Lower lobe of right lung (tissue), 2 donors: Measurements from ENCODE around the gene HHIP. TPM values are rescaled to one million over a fixed set of nuclear protein-coding genes. Genes with fewer than 3 reads are reported as not detected.

ENCODE experiments used
- ATAC-seq, 2 donors: fragments of 200-7000 bp; cut with Tn5 transposase; one replicate each; pipeline ENCODE4 v1.9.1; 2020 to 2022; ENCODE audit warnings: mild to moderate bottlenecking in 2 of 2, moderate library complexity in 2 of 2
- DNase-seq: peaks from one replicate; pipeline ENCODE4 v3.0.0-alpha.2; 2020
- H3K27ac ChIP-seq: fragments of 200-600 bp; one replicate; pipeline ENCODE4 v1.8.0; 2022
- H3K27me3 ChIP-seq: fragments of 200-600 bp; one replicate; pipeline ENCODE4 v1.8.0; 2022; ENCODE audit warnings: low read depth
- H3K36me3 ChIP-seq: fragments of 200-600 bp; one replicate; pipeline ENCODE4 v1.8.0; 2022; ENCODE audit warnings: mild to moderate bottlenecking
- H3K4me1 ChIP-seq: fragments of 200-600 bp; one replicate; pipeline ENCODE4 v1.8.0; 2022
- H3K4me3 ChIP-seq: fragments of 200-600 bp; one replicate; pipeline ENCODE4 v1.8.0; 2022; ENCODE audit warnings: mild to moderate bottlenecking
- H3K9me3 ChIP-seq: fragments of 200-600 bp; one replicate; pipeline ENCODE4 v1.8.0; 2022
- intact Hi-C: fragments of 100-400 bp; cut with DNase I; formaldehyde crosslinking; loops from one replicate; pipeline ENCODE4 v1.11.0; 2022
- long read RNA-seq: library from polyadenylated mRNA; unstranded; transcript quantifications from one replicate; pipeline ENCODE4 v2.0.0, GENCODE V29; 2021
- total RNA-seq: library from RNA; stranded (reverse); fragmentation: NEBNext Ultra II Directional; extraction: Animal tissue kit (Norgen Biotek cat#: 25700); gene quantifications from one replicate; pipeline ENCODE4 v1.2.1, GENCODE V29; 2021
- TF ChIP-seq, protein P1 (sequence below): fragments of 200-600 bp; IDR thresholded peaks from one replicate; pipeline ENCODE4 v1.8.0; 2022; ENCODE audit warnings: antibody characterized with exemption, mild to moderate bottlenecking
- donor health status: DM: no; HTN: yes; CAD: no; lungs with severe emphysema.

HHIP gene
- 172 TPM for total RNA-seq
- long read RNA-seq, full-length matches to known transcripts = 82 of 142 reads
- long read RNA-seq, partial matches to known transcripts = 26 of 142 reads
- long read RNA-seq, other reads (novel, unspliced or antisense) = 34 of 142 reads

GRCh38 chr4:144645631-144646522 lies at the start of gene HHIP:
Gene HHIP (plus strand): TSS chr4:144646156. CDS start chr4:144646676, 520 bp downstream.
- peak; percentile 89 to 92 for ATAC-seq
- H3K9me3 ChIP-seq = no peaks in the 10 kb centered on the region
- H3K27me3 ChIP-seq = peaks cover 44% of the 10 kb centered on the region
- peaks cover 13% of the 10 kb centered on the region for H3K4me1 ChIP-seq
- DNase-seq = peak; percentile 74
- H3K27ac ChIP-seq = peak within 1 kb of the TSS; percentile 61
- H3K36me3 ChIP-seq = no peaks in the 10 kb centered on the region
- H3K4me3 ChIP-seq = peak within 1 kb of the TSS; percentile 55
- TF ChIP-seq, protein P1, sequence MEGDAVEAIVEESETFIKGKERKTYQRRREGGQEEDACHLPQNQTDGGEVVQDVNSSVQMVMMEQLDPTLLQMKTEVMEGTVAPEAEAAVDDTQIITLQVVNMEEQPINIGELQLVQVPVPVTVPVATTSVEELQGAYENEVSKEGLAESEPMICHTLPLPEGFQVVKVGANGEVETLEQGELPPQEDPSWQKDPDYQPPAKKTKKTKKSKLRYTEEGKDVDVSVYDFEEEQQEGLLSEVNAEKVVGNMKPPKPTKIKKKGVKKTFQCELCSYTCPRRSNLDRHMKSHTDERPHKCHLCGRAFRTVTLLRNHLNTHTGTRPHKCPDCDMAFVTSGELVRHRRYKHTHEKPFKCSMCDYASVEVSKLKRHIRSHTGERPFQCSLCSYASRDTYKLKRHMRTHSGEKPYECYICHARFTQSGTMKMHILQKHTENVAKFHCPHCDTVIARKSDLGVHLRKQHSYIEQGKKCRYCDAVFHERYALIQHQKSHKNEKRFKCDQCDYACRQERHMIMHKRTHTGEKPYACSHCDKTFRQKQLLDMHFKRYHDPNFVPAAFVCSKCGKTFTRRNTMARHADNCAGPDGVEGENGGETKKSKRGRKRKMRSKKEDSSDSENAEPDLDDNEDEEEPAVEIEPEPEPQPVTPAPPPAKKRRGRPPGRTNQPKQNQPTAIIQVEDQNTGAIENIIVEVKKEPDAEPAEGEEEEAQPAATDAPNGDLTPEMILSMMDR = no peak
- intact Hi-C loops = no loop called here

GRCh38 chr4:144597171-144597570 lies 48.8 kb upstream of the HHIP start:
- Histone ChIP-seq H3K9me3 (no peaks in the 10 kb centered on the region), H3K27me3 (no peaks in the 10 kb centered on the region), H3K27ac (no peak overlapping the region), H3K4me1 (no peaks in the 10 kb centered on the region), H3K36me3 (no peaks in the 10 kb centered on the region), H3K4me3 (no peak overlapping the region)
- TF ChIP-seq, protein P1 = no peak
- ATAC-seq (no peak), DNase-seq (no peak)
- intact Hi-C loops = no loop called here

DNA sequence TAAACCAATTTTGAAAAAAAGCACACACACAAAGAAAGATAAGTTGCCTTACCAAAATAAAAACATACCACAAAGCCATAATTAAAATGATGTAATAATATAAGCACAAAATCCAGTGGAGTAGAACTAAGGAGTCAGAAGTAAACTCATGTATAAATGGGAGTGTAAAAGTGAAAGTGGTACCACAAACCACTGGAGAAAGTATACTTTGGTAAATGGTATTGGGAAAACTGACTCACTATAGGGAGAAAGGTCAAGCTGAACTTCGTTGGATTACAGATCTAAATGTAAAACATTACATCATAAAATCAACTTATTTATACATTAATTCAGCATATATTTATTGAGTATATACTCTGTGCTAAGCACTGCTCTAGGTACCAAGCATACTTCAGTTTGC lies 46.3 kb upstream of the HHIP start:
- peaks cover 3% of the 10 kb centered on the region for H3K9me3 ChIP-seq
- no peak for DNase-seq
- H3K4me1 ChIP-seq = no peaks in the 10 kb centered on the region
- no peaks in the 10 kb centered on the region for H3K36me3 ChIP-seq
- no peak overlapping the region for H3K27ac ChIP-seq
- intact Hi-C loops = no loop called here
- no peaks in the 10 kb centered on the region for H3K27me3 ChIP-seq
- no peak for ATAC-seq
- no peak overlapping the region for H3K4me3 ChIP-seq
- TF ChIP-seq, protein P1 = no peak

DNA sequence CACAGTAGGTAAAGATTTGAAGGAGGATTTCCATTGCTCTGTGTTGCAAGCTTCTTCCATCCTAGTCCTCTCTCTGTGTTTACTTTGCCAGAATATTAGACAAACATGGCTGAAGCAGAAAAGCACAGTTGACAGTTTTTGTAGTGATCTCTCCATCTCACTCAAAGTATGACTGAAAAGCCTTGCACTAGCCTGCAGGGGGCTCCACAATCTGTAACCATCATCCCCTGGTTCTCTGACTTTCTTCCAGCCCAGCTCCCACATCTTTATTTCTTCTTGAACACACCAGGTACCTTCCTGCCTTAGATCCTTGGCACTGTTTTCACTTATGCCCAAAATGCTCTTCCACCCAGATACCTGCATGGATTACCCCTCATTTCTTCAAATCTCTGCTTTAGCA lies 34.1 kb upstream of the HHIP start:
- Histone ChIP-seq H3K27me3 (no peaks in the 10 kb centered on the region), H3K27ac (no peak overlapping the region), H3K4me3 (no peak overlapping the region), H3K36me3 (no peaks in the 10 kb centered on the region), H3K4me1 (no peaks in the 10 kb centered on the region), H3K9me3 (no peaks in the 10 kb centered on the region)
- intact Hi-C loops = no loop called here
- ATAC-seq (no peak), DNase-seq (no peak)
- TF ChIP-seq, protein P1 = no peak

- Histone ChIP-seq H3K4me3 (no peak overlapping the region), H3K4me1 (no peaks in the 10 kb centered on the region), H3K36me3 (no peaks in the 10 kb centered on the region), H3K9me3 (no peaks in the 10 kb centered on the region), H3K27me3 (no peaks in the 10 kb centered on the region), H3K27ac (no peak overlapping the region)
- no peak for DNase-seq
- intact Hi-C loops = no loop called here
- no peak for ATAC-seq
- TF ChIP-seq, protein P1 = no peak
These were observed 30.9 kb upstream of the HHIP start for GRCh38 chr4:144614850-144615585.
